CD4-positive, alpha-beta T cell (primary cell): Measurements from ENCODE around the gene TMEM179. TPM values are rescaled to one million over a fixed set of nuclear protein-coding genes. Genes with fewer than 3 reads are reported as not detected.

Source experiments
- ATAC-seq: fragments of 200-7000 bp; cut with Tn5 transposase; one replicate; pipeline ENCODE4 v1.10.0; 2022; ENCODE audit warnings: mild to moderate bottlenecking; ENCODE audit not compliant: poor library complexity
- CTCF ChIA-PET: fragments of 350-600 bp; sonication (Branson Sonifier 250); formaldehyde crosslinking; loops from one replicate; lab custom pipeline; 2021; ENCODE audit warnings: antibody characterized with exemption, inconsistent platforms; lab: Charles Lee
- POLR2A ChIA-PET: fragments of 350-600 bp; sonication (Branson Sonifier 250); formaldehyde crosslinking; loops from one replicate; lab custom pipeline; 2021; ENCODE audit warnings: antibody characterized with exemption, inconsistent platforms; lab: Charles Lee
- DNase-seq, 14 experiments: peaks; one replicate each; pipeline ENCODE4 v3.0.0-alpha.2; 2013 to 2020; ENCODE audit warnings: mixed read lengths in 2 of 14
- H3K27ac ChIP-seq, 2 donors: one replicate each; pipeline versions ENCODE4 v1.5.1 to v1.7.0; 2013; ENCODE audit warnings: low read length in 2 of 2, low read depth in 1 of 2, mild to moderate bottlenecking in 1 of 2
- H3K27me3 ChIP-seq, 2 experiments: 1 replicate in 1 of 2; 2 replicates in 1 of 2; pipeline versions ENCODE4 v1.6.1 to v1.7.0; 2013; ENCODE audit warnings: low read length in 2 of 2, control low read depth in 1 of 2, mild to moderate bottlenecking in 1 of 2, moderate library complexity in 1 of 2; ENCODE audit not compliant: insufficient read depth in 2 of 2, control insufficient read depth in 1 of 2
- H3K36me3 ChIP-seq: one replicate; pipeline ENCODE4 v1.6.1; 2013; ENCODE audit warnings: low read length, control low read depth; ENCODE audit not compliant: insufficient read depth
- H3K4me1 ChIP-seq: one replicate; pipeline ENCODE4 v1.6.1; 2013; ENCODE audit warnings: low read length, control low read depth; ENCODE audit not compliant: insufficient read depth
- H3K4me3 ChIP-seq: one replicate; pipeline ENCODE4 v1.5.1; 2013; ENCODE audit warnings: mild to moderate bottlenecking, low read length, moderate library complexity
- H3K9me3 ChIP-seq, 2 experiments: 1 replicate in 1 of 2; 2 replicates in 1 of 2; pipeline versions ENCODE4 v1.6.1 to v1.7.0; 2013; ENCODE audit warnings: low read length in 2 of 2, mild to moderate bottlenecking in 2 of 2, control low read depth in 1 of 2, moderate library complexity in 1 of 2; ENCODE audit not compliant: control insufficient read depth in 1 of 2, insufficient read depth in 1 of 2
- H3K27ac Mint-ChIP-seq: one replicate; pipeline ENCODE4 v1.8.0; 2020; ENCODE audit warnings: mixed read lengths
- H3K27me3 Mint-ChIP-seq: one replicate; pipeline ENCODE4 v1.8.0; 2021; ENCODE audit warnings: mixed read lengths
- H3K36me3 Mint-ChIP-seq: one replicate; pipeline ENCODE4 v1.8.0; 2021; ENCODE audit warnings: low read depth, mixed read lengths
- H3K4me1 Mint-ChIP-seq: one replicate; pipeline ENCODE4 v1.8.0; 2021; ENCODE audit warnings: low read depth, mixed read lengths
- H3K4me3 Mint-ChIP-seq: one replicate; pipeline ENCODE4 v1.8.0; 2020; ENCODE audit warnings: mild to moderate bottlenecking, mixed read lengths
- H3K9me3 Mint-ChIP-seq: one replicate; pipeline ENCODE4 v1.8.0; 2020; ENCODE audit warnings: mixed read lengths
- CTCF ChIP-seq: fragments of 200-600 bp; IDR thresholded peaks from one replicate; pipeline ENCODE4 v1.8.0; 2022; ENCODE audit warnings: antibody characterized with exemption, mild to moderate bottlenecking
- intact Hi-C, 2 experiments: fragments of 100-400 bp; cut with DNase I in 1 of 2; cut with micrococcal nuclease in 1 of 2; formaldehyde crosslinking; loops; one replicate each; pipeline versions ENCODE4 v1.15.1 to v1.9.0; 2023 to 2025; cut with DNase I, micrococcal nuclease
- total RNA-seq, 174 experiments: library from RNA in 2 of 174; stranded (reverse) in 2 of 174; gene quantifications; one replicate each; pipeline ENCODE4 v1.2.3 and lab custom pipeline; 2021 to 2026

The TMEM179 gene
- total RNA-seq, 2 experiments from 2014 or later, result not detected

- Mint-ChIP-seq H3K27me3 (peaks cover 41% of the 10 kb centered on the region), H3K27ac (no peak overlapping the region), H3K36me3 (no peaks in the 10 kb centered on the region), H3K4me1 (no peaks in the 10 kb centered on the region), H3K9me3 (no peaks in the 10 kb centered on the region), H3K4me3 (no peak overlapping the region)
- no peak overlapping the region for H3K27ac ChIP-seq
- H3K9me3 ChIP-seq, result peaks cover 0 to 10% of the 10 kb centered on the region in 2 experiments
- intact Hi-C loops, result no loop called here
- no peak for TF ChIP-seq CTCF
- POLR2A ChIA-PET, result no interaction called here
- peaks cover 13 to 24% of the 10 kb centered on the region in 2 experiments for H3K27me3 ChIP-seq
- no peaks in the 10 kb centered on the region for H3K4me1 ChIP-seq
- CTCF ChIA-PET, result no interaction called here
- no peak overlapping the region for H3K4me3 ChIP-seq
- DNase-seq, result no peak
- H3K36me3 ChIP-seq, result no peaks in the 10 kb centered on the region
- ATAC-seq, result no peak
These were observed 5.7 kb downstream of the TMEM179 start for GRCh38 chr14:104598910-104599273.

GRCh38 chr14:104598039-104598909 lies 6.3 kb downstream of the TMEM179 start:
- Mint-ChIP-seq H3K4me3 (no peak overlapping the region), H3K27ac (no peak overlapping the region), H3K9me3 (no peaks in the 10 kb centered on the region), H3K27me3 (peaks cover 39% of the 10 kb centered on the region), H3K36me3 (no peaks in the 10 kb centered on the region), H3K4me1 (no peaks in the 10 kb centered on the region)
- Histone ChIP-seq H3K4me3 (no peak overlapping the region), H3K36me3 (no peaks in the 10 kb centered on the region), H3K27ac (no peak overlapping the region), H3K9me3 (peaks cover 0 to 6% of the 10 kb centered on the region in 2 experiments), H3K27me3 (peaks cover 10 to 19% of the 10 kb centered on the region in 2 experiments), H3K4me1 (no peaks in the 10 kb centered on the region)
- ATAC-seq (no peak), DNase-seq (peak in 1 of 14 experiments; percentile 2)
- ChIA-PET CTCF (no interaction called here), POLR2A (no interaction called here)
- intact Hi-C loops, result no loop called here
- TF ChIP-seq CTCF, result no peak

GRCh38 chr14:104597576-104597975 lies 7.0 kb downstream of the TMEM179 start:
- Histone ChIP-seq H3K4me3 (no peak overlapping the region), H3K4me1 (no peaks in the 10 kb centered on the region), H3K27me3 (peaks cover 3 to 12% of the 10 kb centered on the region in 2 experiments), H3K9me3 (peaks cover 0 to 6% of the 10 kb centered on the region in 2 experiments), H3K36me3 (no peaks in the 10 kb centered on the region), H3K27ac (no peak overlapping the region)
- CTCF ChIA-PET, result no interaction called here
- Mint-ChIP-seq H3K4me3 (no peak overlapping the region), H3K36me3 (no peaks in the 10 kb centered on the region), H3K27ac (no peak overlapping the region), H3K27me3 (peaks cover 32% of the 10 kb centered on the region), H3K4me1 (no peaks in the 10 kb centered on the region), H3K9me3 (no peaks in the 10 kb centered on the region)
- no peak for TF ChIP-seq CTCF
- DNase-seq (peak in 1 of 14 experiments; percentile 1), ATAC-seq (no peak)
- intact Hi-C loops, result no loop called here
- POLR2A ChIA-PET, result no interaction called here
